Measurements from ENCODE around the gene ADAM11.
"Not testable (repeated sequence)": the region's sequence is repeated elsewhere in the genome, so short reads cannot be mapped to it uniquely, and the experiment has no call there.

Gene ADAM11

GRCh38 chr17:44798356-44798755 lies 39.6 kb downstream of the ADAM11 start:
- DNase-seq, result no peak

GRCh38 chr17:44801880-44802279 lies 43.1 kb downstream of the ADAM11 start:
- DNase-seq, result no peak

- DNase-seq, result no peak
These were observed 45.7 kb downstream of the ADAM11 start for GRCh38 chr17:44804302-44805089.

GRCh38 chr17:44807093-44807816 lies 48.5 kb downstream of the ADAM11 start:
- DNase-seq, result no peak

- DNase-seq, result no peak
These were observed 49.0 kb downstream of the ADAM11 start for GRCh38 chr17:44807817-44808155.

GRCh38 chr17:44808156-44808555 lies 49.4 kb downstream of the ADAM11 start:
- DNase-seq, result no peak

GRCh38 chr17:44808656-44809388 lies 50.0 kb downstream of the ADAM11 start:
- not testable (repeated sequence) for DNase-seq

- DNase-seq, result no peak
These were observed 53.5 kb downstream of the ADAM11 start for GRCh38 chr17:44812263-44812662.

- DNase-seq, result not testable (repeated sequence)
These were observed 59.7 kb downstream of the ADAM11 start for GRCh38 chr17:44818508-44818907.

GRCh38 chr17:44820631-44821212 lies 61.9 kb downstream of the ADAM11 start:
- no peak for DNase-seq

GRCh38 chr17:44825236-44825635 lies 66.4 kb downstream of the ADAM11 start:
- not testable (repeated sequence) for DNase-seq

- no peak for DNase-seq
These were observed 67.5 kb downstream of the ADAM11 start for GRCh38 chr17:44826123-44826790.

GRCh38 chr17:44827863-44828262 lies 69.1 kb downstream of the ADAM11 start:
- no peak for DNase-seq

- no peak for DNase-seq
These were observed 70.2 kb downstream of the ADAM11 start for GRCh38 chr17:44828919-44829522.

- no peak for DNase-seq
These were observed 71.0 kb downstream of the ADAM11 start, which contains the start of gene GJC1 for GRCh38 chr17:44829523-44830358. TSS of gene GJC1 (minus strand) at chr17:44830287. CDS start at chr17:44805817, 24,470 bp downstream.

GRCh38 chr17:44830359-44831288 lies 71.8 kb downstream of the ADAM11 start:
- no peak for DNase-seq

- DNase-seq, result no peak
These were observed 72.6 kb downstream of the ADAM11 start for GRCh38 chr17:44831371-44831770.
